Stimulated activated effector memory CD8-positive, alpha-beta T cell treated with anti-CD3 and anti-CD28 coated beads, Interleukin-12 subunit alpha, Interleukin-12 subunit beta, amount 100 ng/mL, for 72 hours (primary cell): ENCODE data around the gene NAB1.

Source experiments
- ATAC-seq: fragments of 150-1000 bp; cut with Tn5 transposase; 2 replicates; pipeline ENCODE4 v1.10.0; 2021
- DNase-seq, 2 donors: peaks; one replicate each; pipeline ENCODE4 v3.0.0; 2021 to 2022; ENCODE audit warnings: low spot score in 2 of 2
- H3K27ac Mint-ChIP-seq: one replicate; pipeline ENCODE4 v1.8.0; 2022; ENCODE audit warnings: mild to moderate bottlenecking, mixed read lengths
- H3K36me3 Mint-ChIP-seq: one replicate; pipeline ENCODE4 v1.8.0; 2022; ENCODE audit warnings: mild to moderate bottlenecking, mixed read lengths
- H3K4me1 Mint-ChIP-seq: one replicate; pipeline ENCODE4 v1.8.0; 2022; ENCODE audit warnings: mixed read lengths
- H3K4me3 Mint-ChIP-seq: one replicate; pipeline ENCODE4 v1.8.0; 2022; ENCODE audit warnings: mild to moderate bottlenecking, mixed read lengths
- H3K9me3 Mint-ChIP-seq: one replicate; pipeline ENCODE4 v1.8.0; 2022; ENCODE audit warnings: mixed read lengths

The NAB1 gene

DNA sequence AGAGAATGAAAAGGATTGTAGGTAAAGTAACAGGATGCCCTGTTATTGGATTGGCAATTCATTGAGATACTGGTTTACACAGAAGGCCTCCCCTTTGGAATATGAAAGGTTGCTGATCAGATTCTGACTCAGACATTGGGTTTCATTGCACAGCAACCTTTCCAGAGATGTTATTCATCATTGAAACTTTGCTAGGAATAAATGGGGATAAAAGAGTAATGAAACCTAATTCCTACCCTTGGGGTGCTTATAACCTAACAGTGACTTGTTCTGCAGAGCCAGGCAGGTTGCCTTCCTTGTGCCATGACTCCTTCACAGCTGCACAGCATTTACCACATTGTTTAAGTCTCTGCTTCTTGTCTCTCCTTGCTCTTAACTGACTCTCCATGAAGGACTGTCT lies 5.0 kb downstream of the NAB1 start:
- peaks cover 21% of the 10 kb centered on the region for H3K4me1 Mint-ChIP-seq
- DNase-seq (no peak), ATAC-seq (no peak)
- H3K36me3 Mint-ChIP-seq, result peaks cover 14% of the 10 kb centered on the region
- no peak overlapping the region for H3K27ac Mint-ChIP-seq
- H3K4me3 Mint-ChIP-seq, result no peak overlapping the region
- H3K9me3 Mint-ChIP-seq, result no peaks in the 10 kb centered on the region

DNA sequence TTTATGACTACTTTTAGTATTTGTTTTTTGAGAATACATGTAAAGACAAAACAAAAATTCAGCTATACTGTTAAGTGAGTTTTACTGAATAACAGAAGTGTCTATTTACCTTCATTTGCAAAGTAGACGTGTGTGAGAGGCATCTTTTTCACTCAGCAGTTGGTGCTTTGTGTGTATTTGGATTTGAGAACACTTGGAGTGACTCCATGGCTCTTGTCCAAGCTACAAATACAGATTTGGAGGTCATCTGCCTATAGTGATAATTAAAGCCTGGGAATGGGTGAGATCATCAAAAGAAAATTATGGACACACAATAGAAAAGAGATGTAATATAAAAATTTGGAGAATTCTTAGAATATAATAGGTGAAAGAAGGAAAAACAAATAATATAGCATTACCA lies 6.2 kb downstream of the NAB1 start:
- Mint-ChIP-seq H3K36me3 (peaks cover 12% of the 10 kb centered on the region), H3K27ac (no peak overlapping the region), H3K4me1 (peaks cover 23% of the 10 kb centered on the region), H3K9me3 (no peaks in the 10 kb centered on the region), H3K4me3 (no peak overlapping the region)
- no peak for ATAC-seq
- DNase-seq, result no peak

DNA sequence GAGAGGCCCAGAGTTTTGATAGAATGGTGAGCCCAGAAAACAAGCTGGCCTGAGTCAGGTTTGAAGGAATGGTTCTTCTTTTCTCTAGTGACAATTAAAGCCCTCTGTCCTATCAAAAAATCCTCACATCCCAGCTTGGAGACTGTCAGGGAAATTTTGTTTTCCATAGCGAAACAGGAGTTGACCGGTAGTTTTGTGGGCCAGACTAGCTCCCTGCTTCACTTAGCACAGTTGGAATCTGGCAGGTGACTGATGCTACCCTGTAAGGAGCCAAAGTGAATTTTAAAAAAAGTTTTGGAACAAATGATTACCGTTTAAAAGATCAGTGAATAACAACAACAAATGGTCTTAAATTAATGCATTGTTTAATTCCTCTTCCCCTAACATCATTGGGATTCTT lies 6.7 kb downstream of the NAB1 start:
- Mint-ChIP-seq H3K4me1 (peaks cover 18% of the 10 kb centered on the region), H3K36me3 (peaks cover 13% of the 10 kb centered on the region), H3K27ac (no peak overlapping the region), H3K4me3 (no peak overlapping the region), H3K9me3 (no peaks in the 10 kb centered on the region)
- DNase-seq (no peak), ATAC-seq (no peak)

DNA sequence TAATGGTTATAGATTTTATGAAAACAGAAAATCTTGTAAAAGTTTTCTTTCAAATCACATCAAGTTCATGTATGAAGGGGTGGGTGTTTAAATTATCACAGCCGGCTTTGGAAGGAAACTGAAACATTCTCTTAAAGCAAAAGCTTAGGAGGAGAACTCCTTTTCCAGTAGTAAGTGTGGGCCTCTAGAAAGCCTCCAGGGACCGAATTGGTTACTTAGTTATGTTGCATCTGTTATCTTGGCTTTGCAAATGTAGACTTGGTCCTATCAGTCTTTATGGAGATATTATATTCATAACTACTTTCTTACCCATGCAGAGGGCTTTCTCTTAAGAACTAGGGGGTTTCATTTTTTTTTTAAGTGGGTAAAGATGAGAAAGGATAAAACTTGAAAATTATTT lies 7.4 kb downstream of the NAB1 start:
- H3K4me3 Mint-ChIP-seq, result no peak overlapping the region
- no peaks in the 10 kb centered on the region for H3K9me3 Mint-ChIP-seq
- H3K27ac Mint-ChIP-seq, result no peak overlapping the region
- peaks cover 18% of the 10 kb centered on the region for H3K4me1 Mint-ChIP-seq
- peaks cover 18% of the 10 kb centered on the region for H3K36me3 Mint-ChIP-seq
- ATAC-seq (no peak), DNase-seq (no peak)

DNA sequence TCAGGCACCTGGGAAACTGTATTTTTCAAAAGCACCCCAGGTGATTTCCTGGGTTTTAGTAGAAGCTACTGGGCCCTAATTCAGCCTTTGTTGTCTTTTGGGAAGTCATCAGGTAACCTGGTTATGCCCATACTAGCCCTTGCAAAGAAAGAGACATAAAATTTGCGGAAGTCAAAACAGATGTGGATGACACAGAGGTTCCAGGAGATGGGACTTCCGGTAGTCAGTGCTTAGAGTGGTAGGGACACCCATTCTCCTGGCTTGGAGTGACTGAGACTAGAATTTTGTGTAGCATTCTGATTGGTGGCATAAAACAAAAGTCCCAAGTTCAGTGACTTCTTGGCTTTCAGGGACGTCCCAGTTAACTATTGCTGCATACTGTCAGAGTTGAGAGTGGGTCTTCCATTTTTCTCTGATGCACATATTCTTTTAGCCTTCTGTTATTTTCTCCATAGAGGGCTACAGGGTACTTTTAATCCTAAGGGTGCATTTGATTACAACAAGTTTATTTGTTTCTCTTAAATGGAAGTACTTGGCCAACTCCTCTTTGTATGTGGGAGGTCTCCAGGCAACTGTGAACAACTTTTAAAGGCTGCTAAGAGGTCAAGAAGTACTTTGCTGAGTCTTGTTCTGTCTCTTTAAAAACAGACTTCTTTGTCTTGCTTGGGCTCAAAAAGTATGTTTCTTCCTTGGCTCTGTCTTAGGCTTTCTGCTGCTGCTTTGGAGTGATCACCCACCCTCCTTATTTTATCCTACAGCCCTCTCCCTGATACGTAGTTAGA lies 8.8 kb downstream of the NAB1 start:
- peaks cover 18% of the 10 kb centered on the region for H3K36me3 Mint-ChIP-seq
- H3K27ac Mint-ChIP-seq, result no peak overlapping the region
- ATAC-seq (no peak), DNase-seq (no peak)
- H3K4me3 Mint-ChIP-seq, result no peak overlapping the region
- no peaks in the 10 kb centered on the region for H3K9me3 Mint-ChIP-seq
- H3K4me1 Mint-ChIP-seq, result peaks cover 29% of the 10 kb centered on the region

DNA sequence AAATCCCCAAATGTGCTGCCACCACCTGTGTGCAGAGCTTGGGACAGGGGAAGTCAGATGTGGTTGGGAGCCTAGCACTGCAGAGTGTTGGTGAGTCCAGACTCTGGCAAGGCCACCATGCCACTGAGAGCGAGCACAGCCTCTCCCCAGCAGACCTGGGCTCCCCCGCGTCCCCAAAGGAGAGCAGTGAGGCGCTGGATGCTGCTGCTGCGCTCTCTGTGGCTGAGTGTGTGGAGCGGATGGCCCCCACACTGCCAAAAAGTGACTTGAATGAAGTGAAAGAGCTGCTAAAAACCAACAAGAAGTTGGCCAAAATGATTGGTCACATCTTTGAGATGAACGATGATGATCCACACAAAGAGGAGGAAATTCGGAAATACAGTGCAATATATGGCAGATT lies 10.7 kb downstream of the NAB1 start:
- ATAC-seq (peak; percentile 8), DNase-seq (no peak)
- H3K4me3 Mint-ChIP-seq, result peak overlapping the region; percentile 28
- peaks cover 42% of the 10 kb centered on the region for H3K4me1 Mint-ChIP-seq
- peaks cover 33% of the 10 kb centered on the region for H3K36me3 Mint-ChIP-seq
- no peak overlapping the region for H3K27ac Mint-ChIP-seq
- H3K9me3 Mint-ChIP-seq, result no peaks in the 10 kb centered on the region

DNA sequence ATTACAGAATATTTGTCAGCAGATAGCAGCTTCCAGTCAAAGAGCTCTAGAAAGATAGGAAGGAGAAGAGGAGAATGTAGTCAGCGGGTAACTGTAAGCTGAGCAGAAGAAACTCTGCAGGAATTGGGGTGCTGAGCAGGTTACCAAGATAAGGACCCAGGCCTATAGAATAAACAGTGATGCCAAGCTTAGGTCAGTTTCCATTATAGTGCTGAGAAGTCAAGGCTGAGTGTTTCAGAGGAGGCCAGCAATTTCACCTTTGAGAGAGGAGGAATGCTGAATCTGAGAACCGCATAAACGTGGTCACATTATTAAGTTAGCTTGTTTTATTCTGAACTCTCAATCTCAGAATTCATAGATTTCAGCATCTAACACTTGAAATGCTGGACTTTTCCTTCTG lies 13.9 kb downstream of the NAB1 start:
- Mint-ChIP-seq H3K4me3 (no peak overlapping the region), H3K27ac (no peak overlapping the region), H3K36me3 (peaks cover 62% of the 10 kb centered on the region), H3K4me1 (peaks cover 47% of the 10 kb centered on the region), H3K9me3 (no peaks in the 10 kb centered on the region)
- no peak for DNase-seq
- ATAC-seq, result no peak

DNA sequence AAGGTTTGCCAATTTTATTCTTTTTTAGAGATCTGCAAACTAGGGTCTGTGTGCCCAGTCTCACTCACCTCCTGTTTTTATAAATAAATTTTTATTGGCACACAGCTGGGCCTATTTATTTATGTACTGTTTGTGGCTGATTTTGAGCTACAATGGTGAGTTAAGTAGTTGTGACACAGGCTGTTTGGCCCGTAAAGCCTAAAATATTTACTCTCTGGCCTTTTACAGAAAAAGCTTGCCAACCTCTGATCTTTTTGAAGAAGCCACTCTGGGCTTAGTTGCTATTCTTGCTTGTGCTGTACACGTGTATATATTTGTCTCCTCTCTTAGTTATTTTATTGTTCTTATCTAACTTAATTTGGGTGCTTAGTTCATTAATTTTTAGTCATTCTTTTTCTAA lies 14.5 kb downstream of the NAB1 start:
- Mint-ChIP-seq H3K36me3 (peaks cover 62% of the 10 kb centered on the region), H3K4me3 (no peak overlapping the region), H3K4me1 (peaks cover 42% of the 10 kb centered on the region), H3K9me3 (no peaks in the 10 kb centered on the region), H3K27ac (no peak overlapping the region)
- ATAC-seq (no peak), DNase-seq (no peak)

DNA sequence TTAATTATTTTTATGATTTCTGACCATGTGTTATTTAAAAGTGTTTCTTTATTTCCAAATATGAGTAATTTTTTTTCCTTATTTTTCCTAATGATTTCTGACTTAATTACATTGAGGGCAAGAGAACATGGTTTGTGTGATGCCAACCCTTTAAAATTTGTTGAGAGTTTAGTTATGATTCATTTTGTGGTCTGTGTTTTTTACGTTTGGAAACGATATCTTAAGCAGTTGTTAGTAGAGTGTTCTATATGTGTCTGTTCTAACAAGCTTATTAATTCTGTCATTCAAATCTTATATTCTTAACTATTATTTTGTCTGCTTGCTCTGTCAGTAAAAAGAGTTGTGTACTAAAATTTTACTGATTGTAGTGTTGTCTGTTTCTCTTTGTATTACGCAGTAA lies 15.0 kb downstream of the NAB1 start:
- Mint-ChIP-seq H3K27ac (no peak overlapping the region), H3K9me3 (no peaks in the 10 kb centered on the region), H3K4me1 (peaks cover 37% of the 10 kb centered on the region), H3K4me3 (peak overlapping the region; percentile 21), H3K36me3 (peaks cover 62% of the 10 kb centered on the region)
- DNase-seq (no peak), ATAC-seq (peak; percentile 68)

DNA sequence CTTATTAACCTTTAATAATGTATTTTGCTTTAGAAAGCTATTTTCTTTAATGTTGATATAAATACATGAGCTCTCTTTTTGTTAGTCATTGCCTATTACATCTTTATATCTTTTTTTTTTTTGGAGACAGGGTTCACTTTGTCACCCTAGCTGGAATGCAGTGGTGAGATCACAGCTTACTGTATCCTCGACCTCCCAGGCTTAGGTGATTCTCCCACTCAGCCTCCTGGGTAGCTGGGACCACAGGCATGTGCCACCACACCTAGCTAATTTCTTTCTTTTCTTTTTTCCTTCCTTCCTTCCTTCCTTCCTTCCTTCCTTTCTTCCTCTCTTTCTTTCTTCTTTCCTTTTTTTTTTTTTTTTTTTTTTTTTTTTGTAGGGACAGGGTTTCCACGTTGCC lies 15.4 kb downstream of the NAB1 start:
- no peaks in the 10 kb centered on the region for H3K9me3 Mint-ChIP-seq
- H3K36me3 Mint-ChIP-seq, result peaks cover 62% of the 10 kb centered on the region
- no peak overlapping the region for H3K27ac Mint-ChIP-seq
- H3K4me1 Mint-ChIP-seq, result peaks cover 37% of the 10 kb centered on the region
- peak overlapping the region; percentile 21 for H3K4me3 Mint-ChIP-seq
- DNase-seq, result no peak
- ATAC-seq, result no peak

DNA sequence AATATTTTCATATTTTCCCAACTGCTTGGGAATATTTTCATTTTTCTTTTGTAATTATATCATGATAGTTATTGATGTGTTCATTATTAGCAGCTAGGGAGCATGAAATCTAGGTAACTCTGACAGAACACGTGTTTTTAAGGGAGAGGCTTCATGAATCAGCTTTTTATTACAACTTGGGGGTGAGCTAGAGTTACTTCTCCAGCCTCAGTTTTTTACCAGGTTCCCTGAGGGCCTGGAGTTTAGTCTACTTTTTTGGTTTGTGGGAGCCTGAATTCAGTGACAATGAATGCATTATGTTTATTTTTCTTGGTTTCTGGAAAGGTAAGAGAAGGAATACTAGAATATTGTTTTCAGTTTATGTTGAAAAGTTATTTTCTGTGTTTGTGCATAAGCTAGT lies 18.0 kb downstream of the NAB1 start:
- no peak overlapping the region for H3K27ac Mint-ChIP-seq
- DNase-seq (no peak), ATAC-seq (no peak)
- H3K36me3 Mint-ChIP-seq, result peaks cover 66% of the 10 kb centered on the region
- H3K4me3 Mint-ChIP-seq, result no peak overlapping the region
- H3K4me1 Mint-ChIP-seq, result peaks cover 36% of the 10 kb centered on the region
- no peaks in the 10 kb centered on the region for H3K9me3 Mint-ChIP-seq

DNA sequence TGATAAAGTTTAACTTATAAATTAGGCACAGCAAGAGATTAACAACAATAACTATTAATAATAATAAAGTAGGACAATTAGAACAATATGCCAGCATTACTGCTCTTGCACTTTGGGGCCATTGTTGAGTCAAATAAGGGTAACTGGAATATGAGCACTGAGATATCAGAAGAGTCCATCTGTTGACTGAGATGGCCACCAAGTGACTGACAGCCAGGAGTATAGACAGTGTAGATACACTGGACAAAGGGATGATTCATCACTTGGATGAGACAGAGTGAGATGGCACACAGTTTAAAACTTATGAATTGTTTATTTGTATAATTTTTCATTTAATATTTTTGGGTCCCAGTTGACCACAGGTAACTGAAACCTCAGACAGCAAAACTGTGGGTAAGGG lies 20.0 kb downstream of the NAB1 start:
- H3K9me3 Mint-ChIP-seq, result no peaks in the 10 kb centered on the region
- DNase-seq (no peak), ATAC-seq (peak; percentile 47)
- peaks cover 25% of the 10 kb centered on the region for H3K4me1 Mint-ChIP-seq
- peaks cover 79% of the 10 kb centered on the region for H3K36me3 Mint-ChIP-seq
- H3K27ac Mint-ChIP-seq, result no peak overlapping the region
- H3K4me3 Mint-ChIP-seq, result no peak overlapping the region

DNA sequence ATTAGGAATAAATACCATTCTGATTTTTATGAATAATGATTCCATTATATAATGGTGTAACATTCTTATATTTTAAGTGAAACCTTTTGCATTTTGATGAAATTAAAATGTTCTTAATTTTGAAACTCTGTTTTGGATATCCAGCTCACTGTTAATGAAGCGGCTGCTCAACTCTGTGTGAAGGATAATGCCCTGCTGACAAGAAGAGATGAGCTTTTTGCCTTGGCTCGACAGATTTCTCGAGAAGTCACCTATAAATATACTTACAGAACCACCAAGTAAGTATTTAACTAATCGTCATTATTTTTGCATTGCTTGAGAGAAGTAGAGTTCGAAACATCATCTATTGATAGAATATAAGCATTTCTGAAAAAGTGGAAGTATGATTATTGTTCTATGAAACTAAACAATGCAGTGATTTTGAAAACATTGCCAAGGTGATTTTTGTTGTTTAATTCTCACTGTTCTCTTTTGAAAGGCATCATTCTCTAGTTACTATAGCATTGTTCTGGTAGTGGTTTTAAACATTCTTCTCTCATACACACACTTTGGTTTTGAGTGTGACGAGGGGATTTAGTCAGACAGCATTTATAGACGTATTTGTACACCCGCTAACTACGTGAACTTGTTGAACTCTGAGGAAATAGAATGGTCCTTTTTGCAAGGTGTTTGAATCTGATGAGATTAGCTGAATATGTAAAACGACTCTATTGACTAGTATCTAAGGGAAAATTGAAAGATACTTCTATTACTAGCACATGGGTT lies 21.5 kb downstream of the NAB1 start:
- Mint-ChIP-seq H3K27ac (peak overlapping the region; percentile 61), H3K36me3 (peaks cover 79% of the 10 kb centered on the region), H3K9me3 (no peaks in the 10 kb centered on the region), H3K4me1 (peaks cover 27% of the 10 kb centered on the region), H3K4me3 (peak overlapping the region; percentile 13)
- DNase-seq (no peak), ATAC-seq (peak; percentile 98)

DNA sequence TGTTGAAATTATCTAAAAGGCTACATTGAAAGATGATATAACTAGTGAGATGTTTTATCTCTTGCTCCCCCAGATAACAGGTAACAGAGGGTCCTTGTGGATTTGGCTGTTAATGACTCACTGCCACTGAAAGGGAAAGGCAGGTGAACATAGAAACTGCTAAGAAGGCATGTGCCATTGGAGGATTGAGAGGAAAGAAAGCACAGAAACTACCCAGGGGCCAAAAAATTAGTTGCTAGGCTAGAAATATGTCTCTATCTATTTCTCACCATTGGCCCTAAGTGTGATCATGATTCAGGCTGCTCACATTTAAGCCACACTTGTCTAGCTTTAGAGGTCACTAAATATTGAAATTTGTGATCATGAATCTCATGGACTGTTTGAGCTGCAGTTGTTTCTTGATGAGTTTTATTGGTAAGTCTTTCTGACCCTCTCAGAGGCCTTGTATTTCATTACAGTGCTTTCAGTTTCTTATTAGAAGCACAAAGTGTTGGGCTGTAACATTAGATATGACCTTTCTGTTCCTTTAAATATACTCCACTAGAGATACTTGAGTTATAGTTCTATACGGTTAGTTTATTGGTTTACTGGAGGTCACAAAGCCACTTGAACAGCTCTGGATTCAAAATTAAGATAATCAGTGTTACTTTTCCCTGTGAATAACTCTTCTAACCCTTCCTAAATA lies 26.2 kb downstream of the NAB1 start:
- H3K36me3 Mint-ChIP-seq, result peaks cover 69% of the 10 kb centered on the region
- DNase-seq (no peak), ATAC-seq (no peak)
- H3K27ac Mint-ChIP-seq, result peak overlapping the region; percentile 78
- H3K4me1 Mint-ChIP-seq, result peaks cover 52% of the 10 kb centered on the region
- no peaks in the 10 kb centered on the region for H3K9me3 Mint-ChIP-seq
- peak overlapping the region; percentile 23 for H3K4me3 Mint-ChIP-seq

DNA sequence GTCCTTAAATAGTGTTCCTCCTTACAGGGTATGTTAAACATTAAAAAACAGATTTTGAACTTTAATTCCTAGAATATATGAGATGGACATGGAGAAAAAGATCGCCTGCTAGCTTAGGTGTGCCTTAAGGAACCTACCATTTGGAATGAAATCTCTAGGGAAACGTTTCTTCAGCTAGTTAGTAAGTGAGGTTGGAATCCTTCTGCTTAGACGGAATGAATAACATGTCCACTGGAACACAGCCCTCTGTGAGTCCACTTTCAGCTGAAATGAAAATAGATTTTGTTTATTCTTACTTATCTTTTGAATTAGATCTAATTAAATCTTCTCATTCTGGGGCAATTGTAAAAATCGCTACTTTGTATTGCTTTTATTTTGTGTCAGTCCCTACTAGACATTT lies 28.4 kb downstream of the NAB1 start:
- no peak overlapping the region for H3K4me3 Mint-ChIP-seq
- no peaks in the 10 kb centered on the region for H3K9me3 Mint-ChIP-seq
- H3K27ac Mint-ChIP-seq, result no peak overlapping the region
- no peak for DNase-seq
- ATAC-seq, result no peak
- H3K36me3 Mint-ChIP-seq, result peaks cover 57% of the 10 kb centered on the region
- peaks cover 49% of the 10 kb centered on the region for H3K4me1 Mint-ChIP-seq
